Liver (tissue), 9 donors: Measurements from ENCODE around the gene PDE9A. TPM values are rescaled to one million over a fixed set of nuclear protein-coding genes. Genes with fewer than 3 reads are reported as not detected.

Experiments
- DNase-seq: peaks from one replicate; pipeline ENCODE4 v3.0.0-alpha.2; 2017; ENCODE audit warnings: low spot score
- H3K27ac ChIP-seq, 2 donors: one replicate each; pipeline ENCODE4 v1.7.0; 2013; ENCODE audit warnings: inconsistent platforms in 2 of 2, low read length in 2 of 2, control low read depth in 1 of 2, low read depth in 1 of 2, mild to moderate bottlenecking in 1 of 2
- H3K27me3 ChIP-seq, 4 donors: one replicate each; pipeline versions ENCODE4 v1.6.1 to v1.7.0; 2013; ENCODE audit warnings: low read length in 3 of 4, inconsistent platforms in 1 of 4, mild to moderate bottlenecking in 1 of 4, moderate library complexity in 1 of 4; ENCODE audit not compliant: control insufficient read depth in 4 of 4, insufficient read depth in 4 of 4
- H3K36me3 ChIP-seq, 4 donors: one replicate each; pipeline versions ENCODE4 v1.6.1 to v1.7.0; 2013; ENCODE audit warnings: low read length in 3 of 4, mild to moderate bottlenecking in 3 of 4, low read depth in 1 of 4, moderate library complexity in 1 of 4; ENCODE audit not compliant: control insufficient read depth in 4 of 4, insufficient read depth in 3 of 4
- H3K4me1 ChIP-seq, 4 donors: one replicate each; pipeline versions ENCODE4 v1.6.1 to v1.7.0; 2013; ENCODE audit warnings: low read length in 3 of 4, mild to moderate bottlenecking in 3 of 4, moderate library complexity in 1 of 4; ENCODE audit not compliant: control insufficient read depth in 4 of 4, insufficient read depth in 4 of 4
- H3K4me3 ChIP-seq, 3 donors: one replicate each; pipeline versions ENCODE4 v1.6.1 to v1.7.0; 2013; ENCODE audit warnings: low read length in 3 of 3, control low read depth in 1 of 3, low read depth in 1 of 3, mild to moderate bottlenecking in 1 of 3
- H3K9ac ChIP-seq, 2 donors: one replicate each; pipeline ENCODE4 v1.7.0; 2013; ENCODE audit warnings: low read length in 2 of 2, mild to moderate bottlenecking in 2 of 2, moderate library complexity in 2 of 2, control low read depth in 1 of 2, low read depth in 1 of 2
- H3K9me3 ChIP-seq, 4 donors: one replicate each; pipeline versions ENCODE4 v1.6.1 to v1.7.0; 2013; ENCODE audit warnings: low read length in 3 of 4; ENCODE audit not compliant: control insufficient read depth in 4 of 4
- EGR1 ChIP-seq, 2 donors: IDR thresholded peaks; 2 replicates each; pipeline ENCODE4 v1.6.1; 2016 to 2018; ENCODE audit warnings: antibody characterized with exemption in 2 of 2, low read depth in 2 of 2
- FOXA1 ChIP-seq: IDR thresholded peaks from 2 replicates; pipeline ENCODE4 v1.6.1; 2016; ENCODE audit warnings: antibody characterized with exemption
- FOXA2 ChIP-seq: IDR thresholded peaks from 2 replicates; pipeline ENCODE4 v1.6.1; 2016; ENCODE audit warnings: antibody characterized with exemption
- HNF4A ChIP-seq, 2 donors: conservative IDR thresholded peaks; 2 replicates each; pipeline ENCODE4 v1.6.1; 2016; ENCODE audit warnings: antibody characterized with exemption in 2 of 2, mild to moderate bottlenecking in 2 of 2
- HNF4G ChIP-seq: IDR thresholded peaks from 2 replicates; pipeline ENCODE4 v1.6.1; 2016; ENCODE audit warnings: antibody characterized with exemption
- JUND ChIP-seq, 2 donors: IDR thresholded peaks; 2 replicates each; pipeline ENCODE4 v1.6.1; 2016; ENCODE audit warnings: antibody characterized with exemption in 2 of 2
- NR2F2 ChIP-seq: IDR thresholded peaks from 2 replicates; pipeline ENCODE4 v1.6.1; 2016; ENCODE audit warnings: antibody characterized with exemption
- RAD21 ChIP-seq, 2 donors: IDR thresholded peaks; 2 replicates each; pipeline ENCODE4 v1.6.1; 2016; ENCODE audit warnings: antibody characterized with exemption in 2 of 2, mild to moderate bottlenecking in 2 of 2
- RXRA ChIP-seq, 2 donors: IDR thresholded peaks; 2 replicates each; pipeline ENCODE4 v1.6.1; 2017 to 2018; ENCODE audit warnings: antibody characterized with exemption in 2 of 2, mild to moderate bottlenecking in 1 of 2
- SP1 ChIP-seq: IDR thresholded peaks from 2 replicates; pipeline ENCODE4 v1.6.1; 2018; ENCODE audit warnings: antibody characterized with exemption, mild to moderate bottlenecking
- TAF1 ChIP-seq: conservative IDR thresholded peaks from 2 replicates; pipeline ENCODE4 v1.6.1; 2016; ENCODE audit warnings: antibody characterized with exemption, mild to moderate bottlenecking
- WGBS: extraction: QIAGEN DNeasy Blood & Tissue Kit; methylation state at CpG from one replicate; pipeline ENCODE4 v1.1.7; 2013; 5-methylcytosine and 5-hydroxymethylcytosine counted together
- polyA plus RNA-seq, 2 donors: library from polyadenylated mRNA; stranded (reverse) in 1 of 2; unstranded in 1 of 2; fragments of 200-250 nt in 1 of 2; fragments of >200 nt in 1 of 2; fragmentation: Nextera tagmentation in 1 of 2; extraction: Ambion mirVana in 1 of 2; gene quantifications; one replicate each; pipeline versions ENCODE4 v1.2.1 to v1.2.3, GENCODE V29; 2013 to 2015
- total RNA-seq, 2 donors: library from RNA; depleted of rRNA; stranded (reverse); fragments of >200 nt; gene quantifications; one replicate each; pipeline ENCODE4 v1.2.3, GENCODE V29; 2014
- TF ChIP-seq, protein P1 (sequence below): IDR thresholded peaks from 2 replicates; pipeline ENCODE4 v1.6.1; 2016; ENCODE audit warnings: antibody characterized with exemption
- TF ChIP-seq, protein P2 (sequence below): IDR thresholded peaks from 2 replicates; pipeline ENCODE4 v1.6.1; 2016; ENCODE audit warnings: antibody characterized with exemption, mild to moderate bottlenecking
- TF ChIP-seq, protein P3 (sequence below): IDR thresholded peaks from 2 replicates; pipeline ENCODE4 v1.6.1; 2016; ENCODE audit warnings: antibody characterized with exemption
- TF ChIP-seq, protein P4 (sequence below): IDR thresholded peaks from 2 replicates; pipeline ENCODE4 v1.6.1; 2016; ENCODE audit warnings: antibody characterized with exemption
- TF ChIP-seq, protein P5 (sequence below): fragments of 150-350 bp; IDR thresholded peaks from 2 replicates; pipeline ENCODE4 v1.5.1; 2017; ENCODE audit warnings: improper control_type of control experiment, low read depth, low read length; ENCODE audit not compliant: missing input control
- donor health status: healthy.
- donor health status: healthy.
- donor health status: healthy.
- donor health status: healthy.
- donor health status: healthy.

Gene PDE9A
- total and polyA plus RNA-seq, 4 donors, result 1.5 to 4.2 (median 2.7) TPM

DNA sequence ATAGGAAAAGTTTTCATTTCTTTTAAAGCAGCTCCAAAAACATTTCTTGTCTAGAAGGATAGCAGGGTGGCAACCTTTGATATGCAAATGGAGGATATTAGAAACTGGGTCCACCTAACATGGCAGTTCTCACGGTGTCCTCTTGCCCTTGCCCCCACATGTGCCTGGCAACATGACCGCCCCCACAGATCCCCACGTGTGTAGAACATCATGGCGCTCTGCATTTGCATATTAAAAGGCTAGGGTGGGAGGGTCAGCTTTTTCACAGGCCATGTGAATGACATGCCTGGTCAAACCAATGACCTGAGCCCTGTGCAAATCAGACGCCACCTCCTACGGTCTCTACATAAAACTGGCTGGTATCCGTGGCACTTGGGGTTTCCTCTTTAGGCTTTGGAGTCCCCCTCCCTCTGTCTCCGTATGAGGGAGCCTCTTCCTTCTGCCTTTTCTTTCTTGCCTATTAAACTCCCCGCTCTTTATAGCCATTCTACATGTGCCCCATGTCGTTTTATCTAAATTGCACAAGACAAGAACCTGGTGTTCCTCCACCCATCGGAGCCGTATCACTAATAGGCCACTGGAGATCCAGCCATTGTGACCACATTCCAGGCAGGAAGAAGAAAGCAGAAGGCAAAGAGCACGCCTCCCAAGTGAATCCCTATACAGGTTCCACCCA, 154.7 kb downstream of the PDE9A start:
- peak; percentile 25 for DNase-seq
- H3K9ac ChIP-seq, result no peak overlapping the region
- no peak for TF ChIP-seq FOXA2
- no peak for TF ChIP-seq FOXA1
- no peak for TF ChIP-seq RXRA (IDR thresholded peaks at IDR 0.05)
- TF ChIP-seq TAF1, result no peak
- TF ChIP-seq, protein P1, sequence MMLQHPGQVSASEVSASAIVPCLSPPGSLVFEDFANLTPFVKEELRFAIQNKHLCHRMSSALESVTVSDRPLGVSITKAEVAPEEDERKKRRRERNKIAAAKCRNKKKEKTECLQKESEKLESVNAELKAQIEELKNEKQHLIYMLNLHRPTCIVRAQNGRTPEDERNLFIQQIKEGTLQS, result no peak
- no peak for TF ChIP-seq EGR1 (IDR thresholded peaks at IDR 0.05; ENCODE audit: low read depth in 2 of 2)
- no peak for TF ChIP-seq HNF4G
- H3K27ac ChIP-seq, result no peak overlapping the region
- 87% methylated on average over 13 of the region's 13 CpGs for WGBS
- H3K4me3 ChIP-seq, result no peak overlapping the region
- H3K4me1 ChIP-seq, result no peaks in the 10 kb centered on the region
- H3K9me3 ChIP-seq, result no peaks in the 10 kb centered on the region
- H3K27me3 ChIP-seq, result no peaks in the 10 kb centered on the region
- no peaks in the 10 kb centered on the region for H3K36me3 ChIP-seq

DNA sequence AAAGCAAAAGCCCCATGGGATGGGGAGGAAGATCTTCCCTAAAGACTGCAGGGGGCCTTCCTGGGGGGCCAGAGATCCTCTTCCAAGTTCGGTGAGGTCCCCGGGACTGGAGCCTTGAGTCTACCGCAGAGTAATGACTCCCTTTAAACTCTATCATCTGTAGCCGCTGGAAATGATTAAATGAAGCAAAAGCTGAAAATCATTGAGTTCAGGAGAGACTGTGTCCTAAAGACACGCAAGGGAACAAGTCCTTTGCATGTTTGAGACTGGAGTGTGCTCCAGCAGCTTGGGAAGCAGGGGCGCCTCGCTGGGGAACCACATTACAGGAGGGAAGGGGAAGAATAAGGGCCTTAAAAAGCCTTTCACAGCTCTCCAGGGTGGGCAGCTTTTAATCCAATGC, 155.8 kb downstream of the PDE9A start:
- H3K9ac ChIP-seq, result no peak overlapping the region
- H3K27ac ChIP-seq, result no peak overlapping the region
- no peak overlapping the region for H3K4me3 ChIP-seq
- H3K36me3 ChIP-seq, result no peaks in the 10 kb centered on the region
- no peaks in the 10 kb centered on the region for H3K4me1 ChIP-seq
- no peaks in the 10 kb centered on the region for H3K9me3 ChIP-seq
- TF ChIP-seq, protein P2, sequence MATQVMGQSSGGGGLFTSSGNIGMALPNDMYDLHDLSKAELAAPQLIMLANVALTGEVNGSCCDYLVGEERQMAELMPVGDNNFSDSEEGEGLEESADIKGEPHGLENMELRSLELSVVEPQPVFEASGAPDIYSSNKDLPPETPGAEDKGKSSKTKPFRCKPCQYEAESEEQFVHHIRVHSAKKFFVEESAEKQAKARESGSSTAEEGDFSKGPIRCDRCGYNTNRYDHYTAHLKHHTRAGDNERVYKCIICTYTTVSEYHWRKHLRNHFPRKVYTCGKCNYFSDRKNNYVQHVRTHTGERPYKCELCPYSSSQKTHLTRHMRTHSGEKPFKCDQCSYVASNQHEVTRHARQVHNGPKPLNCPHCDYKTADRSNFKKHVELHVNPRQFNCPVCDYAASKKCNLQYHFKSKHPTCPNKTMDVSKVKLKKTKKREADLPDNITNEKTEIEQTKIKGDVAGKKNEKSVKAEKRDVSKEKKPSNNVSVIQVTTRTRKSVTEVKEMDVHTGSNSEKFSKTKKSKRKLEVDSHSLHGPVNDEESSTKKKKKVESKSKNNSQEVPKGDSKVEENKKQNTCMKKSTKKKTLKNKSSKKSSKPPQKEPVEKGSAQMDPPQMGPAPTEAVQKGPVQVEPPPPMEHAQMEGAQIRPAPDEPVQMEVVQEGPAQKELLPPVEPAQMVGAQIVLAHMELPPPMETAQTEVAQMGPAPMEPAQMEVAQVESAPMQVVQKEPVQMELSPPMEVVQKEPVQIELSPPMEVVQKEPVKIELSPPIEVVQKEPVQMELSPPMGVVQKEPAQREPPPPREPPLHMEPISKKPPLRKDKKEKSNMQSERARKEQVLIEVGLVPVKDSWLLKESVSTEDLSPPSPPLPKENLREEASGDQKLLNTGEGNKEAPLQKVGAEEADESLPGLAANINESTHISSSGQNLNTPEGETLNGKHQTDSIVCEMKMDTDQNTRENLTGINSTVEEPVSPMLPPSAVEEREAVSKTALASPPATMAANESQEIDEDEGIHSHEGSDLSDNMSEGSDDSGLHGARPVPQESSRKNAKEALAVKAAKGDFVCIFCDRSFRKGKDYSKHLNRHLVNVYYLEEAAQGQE, result no peak
- TF ChIP-seq RXRA (IDR thresholded peaks at IDR 0.05) (no peak), NR2F2 (no peak), RAD21 (IDR thresholded peaks at IDR 0.05) (no peak), JUND (IDR thresholded peaks at IDR 0.05) (no peak), HNF4A (conservative IDR thresholded peaks at IDR 0.05) (no peak), SP1 (no peak), FOXA1 (no peak), HNF4G (no peak), FOXA2 (no peak)
- TF ChIP-seq, protein P3, sequence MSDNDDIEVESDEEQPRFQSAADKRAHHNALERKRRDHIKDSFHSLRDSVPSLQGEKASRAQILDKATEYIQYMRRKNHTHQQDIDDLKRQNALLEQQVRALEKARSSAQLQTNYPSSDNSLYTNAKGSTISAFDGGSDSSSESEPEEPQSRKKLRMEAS, result no peak
- TF ChIP-seq, protein P4, sequence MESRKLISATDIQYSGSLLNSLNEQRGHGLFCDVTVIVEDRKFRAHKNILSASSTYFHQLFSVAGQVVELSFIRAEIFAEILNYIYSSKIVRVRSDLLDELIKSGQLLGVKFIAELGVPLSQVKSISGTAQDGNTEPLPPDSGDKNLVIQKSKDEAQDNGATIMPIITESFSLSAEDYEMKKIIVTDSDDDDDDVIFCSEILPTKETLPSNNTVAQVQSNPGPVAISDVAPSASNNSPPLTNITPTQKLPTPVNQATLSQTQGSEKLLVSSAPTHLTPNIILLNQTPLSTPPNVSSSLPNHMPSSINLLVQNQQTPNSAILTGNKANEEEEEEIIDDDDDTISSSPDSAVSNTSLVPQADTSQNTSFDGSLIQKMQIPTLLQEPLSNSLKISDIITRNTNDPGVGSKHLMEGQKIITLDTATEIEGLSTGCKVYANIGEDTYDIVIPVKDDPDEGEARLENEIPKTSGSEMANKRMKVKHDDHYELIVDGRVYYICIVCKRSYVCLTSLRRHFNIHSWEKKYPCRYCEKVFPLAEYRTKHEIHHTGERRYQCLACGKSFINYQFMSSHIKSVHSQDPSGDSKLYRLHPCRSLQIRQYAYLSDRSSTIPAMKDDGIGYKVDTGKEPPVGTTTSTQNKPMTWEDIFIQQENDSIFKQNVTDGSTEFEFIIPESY, result no peak
- TF ChIP-seq, protein P5, sequence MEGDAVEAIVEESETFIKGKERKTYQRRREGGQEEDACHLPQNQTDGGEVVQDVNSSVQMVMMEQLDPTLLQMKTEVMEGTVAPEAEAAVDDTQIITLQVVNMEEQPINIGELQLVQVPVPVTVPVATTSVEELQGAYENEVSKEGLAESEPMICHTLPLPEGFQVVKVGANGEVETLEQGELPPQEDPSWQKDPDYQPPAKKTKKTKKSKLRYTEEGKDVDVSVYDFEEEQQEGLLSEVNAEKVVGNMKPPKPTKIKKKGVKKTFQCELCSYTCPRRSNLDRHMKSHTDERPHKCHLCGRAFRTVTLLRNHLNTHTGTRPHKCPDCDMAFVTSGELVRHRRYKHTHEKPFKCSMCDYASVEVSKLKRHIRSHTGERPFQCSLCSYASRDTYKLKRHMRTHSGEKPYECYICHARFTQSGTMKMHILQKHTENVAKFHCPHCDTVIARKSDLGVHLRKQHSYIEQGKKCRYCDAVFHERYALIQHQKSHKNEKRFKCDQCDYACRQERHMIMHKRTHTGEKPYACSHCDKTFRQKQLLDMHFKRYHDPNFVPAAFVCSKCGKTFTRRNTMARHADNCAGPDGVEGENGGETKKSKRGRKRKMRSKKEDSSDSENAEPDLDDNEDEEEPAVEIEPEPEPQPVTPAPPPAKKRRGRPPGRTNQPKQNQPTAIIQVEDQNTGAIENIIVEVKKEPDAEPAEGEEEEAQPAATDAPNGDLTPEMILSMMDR, result no peak
- TF ChIP-seq, protein P1, result no peak
- no peak for DNase-seq
- 92% methylated on average over 7 of the region's 7 CpGs for WGBS
- no peaks in the 10 kb centered on the region for H3K27me3 ChIP-seq
